H1 (cell line): Measurements from ENCODE around the gene TGM2. TPM values are rescaled to one million over a fixed set of nuclear protein-coding genes. Genes with fewer than 3 reads are reported as not detected.

Experiments
- CTCF ChIA-PET: fragments of 300-600 bp; sonication (Branson Sonifier 250); formaldehyde crosslinking; loops from one replicate; lab custom pipeline; 2021; ENCODE audit not compliant: partially characterized antibody; lab: Charles Lee
- POLR2A ChIA-PET: fragments of 300-600 bp; sonication (Branson Sonifier 250); formaldehyde crosslinking; loops from one replicate; lab custom pipeline; 2021; ENCODE audit warnings: inconsistent platforms; ENCODE audit not compliant: partially characterized antibody; lab: Charles Lee
- DNase-seq, 2 experiments: peaks; one replicate each; pipeline versions ENCODE4 v3.0.0 to v3.0.0-alpha.2; 2010 to 2022; ENCODE audit warnings: low spot score in 2 of 2, low read depth in 1 of 2, mixed read lengths in 1 of 2
- FAIRE-seq: peaks from 2 replicates; lab custom pipeline; 2011; peaks lifted over from hg19 to GRCh38; lab: Jason Lieb, UNC
- H2AFZ ChIP-seq: 2 replicates; pipeline ENCODE4 v1.8.1; 2012; ENCODE audit warnings: low read length, inconsistent platforms
- H2AK5ac ChIP-seq: 2 replicates; pipeline ENCODE4 v1.6.1; 2013; ENCODE audit warnings: low read depth, low read length
- H2BK120ac ChIP-seq: replicated peaks from 2 replicates; pipeline ENCODE3; 2013; ENCODE audit warnings: low read depth, low read length, inconsistent platforms
- H2BK12ac ChIP-seq: 2 replicates; pipeline ENCODE4 v1.6.1; 2013; ENCODE audit warnings: low read depth, low read length
- H2BK15ac ChIP-seq: 2 replicates; pipeline ENCODE4 v1.6.1; 2013; ENCODE audit warnings: low read length
- H2BK20ac ChIP-seq: 2 replicates; pipeline ENCODE4 v1.6.1; 2013; ENCODE audit warnings: low read length
- H2BK5ac ChIP-seq: 2 replicates; pipeline ENCODE4 v1.6.1; 2013; ENCODE audit warnings: low read depth, low read length
- H3K14ac ChIP-seq: 2 replicates; pipeline ENCODE4 v1.6.1; 2013; ENCODE audit warnings: inconsistent platforms; ENCODE audit not compliant: insufficient read length
- H3K18ac ChIP-seq: 2 replicates; pipeline ENCODE4 v1.6.1; 2013; ENCODE audit warnings: low read length; ENCODE audit errors: extremely low read depth
- H3K23ac ChIP-seq: 2 replicates; pipeline ENCODE4 v1.6.1; 2013; ENCODE audit warnings: inconsistent platforms; ENCODE audit not compliant: insufficient read length
- H3K23me2 ChIP-seq: 2 replicates; pipeline ENCODE4 v1.6.1; 2013; ENCODE audit warnings: low read depth, low read length
- H3K27ac ChIP-seq: 2 replicates; pipeline ENCODE4 v1.6.1; 2011; ENCODE audit warnings: low read depth, low read length, inconsistent platforms
- H3K27me3 ChIP-seq, 4 experiments: replicated peaks in 1 of 4; 1 replicate in 1 of 4; 2 replicates in 3 of 4; pipeline versions ENCODE4 v1.6.1 to v1.8.1; 2011 to 2013; ENCODE audit warnings: low read length in 3 of 4, mild to moderate bottlenecking in 3 of 4, inconsistent platforms in 2 of 4, mixed read lengths in 2 of 4, moderate library complexity in 1 of 4; ENCODE audit not compliant: control insufficient read depth in 3 of 4, insufficient read depth in 3 of 4; ENCODE audit errors: extremely low read depth in 1 of 4
- H3K36me3 ChIP-seq, 4 experiments: 2 replicates each; pipeline versions ENCODE4 v1.6.1 to v1.8.1; 2011 to 2013; ENCODE audit warnings: mild to moderate bottlenecking in 4 of 4, low read length in 3 of 4, moderate library complexity in 2 of 4, control low read depth in 1 of 4, inconsistent platforms in 1 of 4; ENCODE audit not compliant: insufficient read depth in 4 of 4, control insufficient read depth in 2 of 4
- H3K4ac ChIP-seq: replicated peaks from 2 replicates; pipeline ENCODE3; 2013; ENCODE audit warnings: low read length, low read depth, mixed read lengths, inconsistent platforms; ENCODE audit not compliant: insufficient read length
- H3K4me1 ChIP-seq, 4 experiments: replicated peaks in 1 of 4; 1 replicate in 1 of 4; 2 replicates in 3 of 4; pipeline versions ENCODE4 v1.6.1 to v1.8.1; 2011 to 2013; ENCODE audit warnings: low read length in 3 of 4, inconsistent platforms in 2 of 4, mixed read lengths in 1 of 4; ENCODE audit not compliant: insufficient read depth in 4 of 4, control insufficient read depth in 3 of 4
- H3K4me2 ChIP-seq, 2 experiments: 2 replicates each; pipeline versions ENCODE4 v1.6.1 to v1.8.1; 2011 to 2013; ENCODE audit warnings: low read depth in 2 of 2, low read length in 2 of 2, control low read depth in 1 of 2, inconsistent platforms in 1 of 2, mild to moderate bottlenecking in 1 of 2; ENCODE audit not compliant: insufficient read depth in 1 of 2
- H3K4me3 ChIP-seq, 4 experiments: fragments of 200-600, 300-600 bp in 1 of 4; sonication (generic), shearing (Covaris generic), sonication (Bioruptor Twin) in 1 of 4; 2 replicates each; pipeline versions ENCODE4 v1.5.1 to v1.8.1; 2011 to 2016; ENCODE audit warnings: low read length in 4 of 4, low read depth in 3 of 4, control low read depth in 2 of 4, inconsistent platforms in 2 of 4, mild to moderate bottlenecking in 2 of 4, mixed read lengths in 1 of 4, moderate library complexity in 1 of 4; ENCODE audit not compliant: insufficient read depth in 2 of 4; ENCODE audit errors: extremely low read depth in 1 of 4
- H3K56ac ChIP-seq: replicated peaks from 2 replicates; pipeline ENCODE3; 2013; ENCODE audit warnings: low read depth, mild to moderate bottlenecking, mixed read lengths, low read length, inconsistent platforms; ENCODE audit not compliant: insufficient read length
- H3K79me1 ChIP-seq: 2 replicates; pipeline ENCODE4 v1.6.1; 2013; ENCODE audit warnings: low read depth, low read length, control low read depth
- H3K79me2 ChIP-seq, 2 experiments: 2 replicates each; pipeline versions ENCODE4 v1.6.1 to v1.8.1; 2012 to 2013; ENCODE audit warnings: low read length in 2 of 2, mild to moderate bottlenecking in 2 of 2, inconsistent platforms in 1 of 2; ENCODE audit not compliant: insufficient read depth in 2 of 2, control insufficient read depth in 1 of 2
- H3K9ac ChIP-seq, 4 experiments: replicated peaks in 1 of 4; 1 replicate in 1 of 4; 2 replicates in 3 of 4; pipeline versions ENCODE4 v1.6.1 to v1.8.1; 2011 to 2013; ENCODE audit warnings: low read depth in 3 of 4, low read length in 3 of 4, control low read depth in 2 of 4, mild to moderate bottlenecking in 2 of 4, moderate library complexity in 2 of 4, inconsistent platforms in 1 of 4; ENCODE audit errors: extremely low read depth in 1 of 4
- H3K9me3 ChIP-seq, 2 experiments: 2 replicates each; pipeline versions ENCODE4 v1.6.1 to v1.8.1; 2012 to 2013; ENCODE audit warnings: mild to moderate bottlenecking in 2 of 2, moderate library complexity in 2 of 2, control low read depth in 1 of 2, inconsistent platforms in 1 of 2, low read depth in 1 of 2, low read length in 1 of 2, mixed read lengths in 1 of 2; ENCODE audit not compliant: insufficient read depth in 2 of 2
- H4K20me1 ChIP-seq, 2 experiments: replicated peaks in 1 of 2; 2 replicates each; pipeline versions ENCODE3 to v1.8.1; 2011 to 2013; ENCODE audit warnings: inconsistent platforms in 2 of 2, low read length in 2 of 2, mild to moderate bottlenecking in 1 of 2; ENCODE audit not compliant: insufficient read depth in 2 of 2, control insufficient read depth in 1 of 2
- H4K5ac ChIP-seq: 2 replicates; pipeline ENCODE4 v1.6.1; 2013; ENCODE audit warnings: low read length, low read depth, mixed read lengths, inconsistent platforms; ENCODE audit not compliant: insufficient read length
- H4K8ac ChIP-seq: 2 replicates; pipeline ENCODE4 v1.8.0; 2013; ENCODE audit warnings: mild to moderate bottlenecking, moderate library complexity, low read length, inconsistent platforms; ENCODE audit not compliant: insufficient read depth; ENCODE audit errors: extremely low read depth
- H4K91ac ChIP-seq: replicated peaks from 2 replicates; pipeline ENCODE3; 2013; ENCODE audit warnings: low read length, mixed read lengths, inconsistent platforms; ENCODE audit not compliant: insufficient read length
- BCL11A ChIP-seq, 2 experiments: IDR thresholded peaks; one replicate each; pipeline ENCODE4 v1.6.1; 2011; ENCODE audit warnings: low read depth in 2 of 2, low read length in 2 of 2, mild to moderate bottlenecking in 2 of 2
- KDM5A ChIP-seq: fragments of 200-600 bp; IDR thresholded peaks from 2 replicates; pipeline ENCODE4 v1.7.1; 2012; ENCODE audit warnings: mild to moderate bottlenecking, low read length, inconsistent platforms, mixed read lengths
- NRF1 ChIP-seq: IDR thresholded peaks from 2 replicates; pipeline ENCODE4 v1.6.1; 2011; ENCODE audit warnings: mild to moderate bottlenecking, low read depth, low read length, improper control_type of control experiment
- POLR2AphosphoS5 ChIP-seq: IDR thresholded peaks from 2 replicates; pipeline ENCODE4 v1.6.1; 2011; ENCODE audit warnings: low read depth, low read length
- RFX5 ChIP-seq: IDR thresholded peaks from 2 replicates; pipeline ENCODE4 v1.6.1; 2011; ENCODE audit warnings: low read depth, low read length, improper control_type of control experiment, borderline replicate concordance
- RXRA ChIP-seq: IDR thresholded peaks from 2 replicates; pipeline ENCODE4 v1.6.1; 2011; ENCODE audit warnings: low read depth, mild to moderate bottlenecking, low read length, moderate library complexity; ENCODE audit not compliant: insufficient read depth
- SAP30 ChIP-seq: fragments of 300-600 bp; sonication (generic); IDR thresholded peaks from 2 replicates; pipeline ENCODE4 v1.7.1; 2012; ENCODE audit warnings: low read length, moderate library complexity, mild to moderate bottlenecking, inconsistent platforms; ENCODE audit not compliant: insufficient read depth, insufficient replicate concordance
- SIX5 ChIP-seq: IDR thresholded peaks from 2 replicates; pipeline ENCODE4 v1.6.1; 2011; ENCODE audit warnings: mild to moderate bottlenecking, low read depth, low read length
- SP2 ChIP-seq: IDR thresholded peaks from 2 replicates; pipeline ENCODE4 v1.6.1; 2012; ENCODE audit warnings: mild to moderate bottlenecking, low read length, inconsistent platforms
- SP4 ChIP-seq: IDR thresholded peaks from 2 replicates; pipeline ENCODE4 v1.6.1; 2012; ENCODE audit warnings: low read length, inconsistent platforms
- TEAD4 ChIP-seq: IDR thresholded peaks from 2 replicates; pipeline ENCODE4 v1.6.1; 2012; ENCODE audit warnings: low read depth, low read length, inconsistent platforms, mixed read lengths
- WGBS, 2 experiments: shearing (Covaris generic) in 1 of 2; methylation state at CpG; one replicate each; pipeline versions ENCODE4 v1.1.6 to v1.1.7; 2013 to 2015; ENCODE audit warnings: low lambda C conversion rate in 2 of 2, mixed read lengths in 2 of 2, inconsistent platforms in 1 of 2, low coverage in 1 of 2, missing lambda C conversion rate in 1 of 2; ENCODE audit not compliant: insufficient replicate concordance in 2 of 2, insufficient coverage in 1 of 2, insufficient read length in 1 of 2; ENCODE audit errors: extremely low coverage in 1 of 2, missing lambda C conversion rate in 1 of 2; 5-methylcytosine and 5-hydroxymethylcytosine counted together
- polyA plus RNA-seq, 7 experiments: library from polyadenylated mRNA; depleted of rRNA in 3 of 7; stranded (reverse) in 5 of 7; unstranded in 2 of 7; fragments of >200 nt in 5 of 7; fragments of 200-250 nt in 2 of 7; gene quantifications; 1 replicate in 5 of 7; 2 replicates in 1 of 7; 4 replicates in 1 of 7; pipeline versions ENCODE4 v1.2.1 to v1.2.3, GENCODE V29; 2011 to 2013; ENCODE audit warnings: missing spikeins in 2 of 7, mixed read lengths in 2 of 7
- total RNA-seq: library from RNA; stranded (reverse); fragmentation: NEBNext Ultra II Directional; extraction: Animal tissue kit (Norgen Biotek cat#: 25700); gene quantifications from 2 replicates; pipeline ENCODE4 v1.2.1, GENCODE V29; 2021
- TF ChIP-seq, protein P1 (sequence below), 3 experiments: IDR thresholded peaks; 1 replicate in 2 of 3; 2 replicates in 1 of 3; pipeline versions ENCODE4 v1.5.1 to v1.6.1; 2011; ENCODE audit warnings: low read length in 3 of 3, mild to moderate bottlenecking in 3 of 3, inconsistent platforms in 2 of 3, low read depth in 1 of 3, moderate library complexity in 1 of 3; ENCODE audit not compliant: insufficient read depth in 1 of 3; ENCODE audit errors: control extremely low read depth in 1 of 3

Gene TGM2
- total and polyA plus RNA-seq, 2 of the 8 experiments (the other 6 are each of a cell fraction or from before 2014, with no cell fraction given) = 0.86 to 1.0 TPM

DNA sequence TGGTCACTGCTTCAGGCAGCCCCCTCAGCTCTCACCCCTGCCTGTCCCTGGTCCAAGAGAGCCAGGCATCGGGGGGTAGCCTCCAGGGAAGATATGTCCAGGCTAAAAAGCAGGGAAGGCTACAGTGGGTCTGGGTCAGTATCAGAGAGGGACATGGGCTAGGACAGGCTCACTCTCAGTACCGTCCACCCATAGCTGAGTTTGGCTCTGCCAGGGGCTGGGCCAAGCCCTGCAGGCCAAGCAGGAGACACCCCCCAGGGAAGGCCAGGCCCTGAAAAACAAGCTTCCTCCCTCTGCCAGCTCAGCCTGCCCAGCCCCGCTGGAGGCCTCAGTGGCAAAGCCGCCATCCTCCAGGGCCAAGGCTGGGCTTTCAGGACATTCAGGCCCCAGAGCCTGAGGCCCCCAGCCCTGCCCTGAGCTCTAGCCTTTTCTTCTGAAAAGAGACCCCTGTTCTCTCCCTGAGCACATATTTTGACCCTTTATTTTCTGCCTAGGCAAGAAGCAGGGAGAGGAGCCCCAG lies 28.6 kb upstream of the TGM2 start:
- WGBS, 2 experiments = 90% methylated on average over 4 of the region's 4 CpGs; no CpG with 5 or more reads in 1 of the 2 experiments
- Histone ChIP-seq H3K23ac (no peak overlapping the region), H3K79me1 (no peaks in the 10 kb centered on the region), H4K8ac (no peak overlapping the region), H2AFZ (no peak overlapping the region), H4K20me1 (no peaks in the 10 kb centered on the region), H3K4me2 (no peak overlapping the region), H3K14ac (no peak overlapping the region), H3K18ac (no peak overlapping the region), H2BK5ac (no peak overlapping the region), H3K23me2 (peaks cover 2% of the 10 kb centered on the region; the same call in 1 of the 2 replicates), H2BK20ac (no peak overlapping the region), H2AK5ac (no peak overlapping the region), H2BK120ac (no peak overlapping the region), H3K4me1 (no peaks in the 10 kb centered on the region), H3K9me3 (no peaks in the 10 kb centered on the region), H3K9ac (no peak overlapping the region; a peak in 1 of 7 replicates), H3K27me3 (no peaks in the 10 kb centered on the region), H4K91ac (no peak overlapping the region), H3K56ac (no peak overlapping the region), H3K4me3 (no peak overlapping the region), H3K36me3 (no peaks in the 10 kb centered on the region), H3K27ac (no peak overlapping the region), H4K5ac (no peak overlapping the region), H2BK15ac (no peak overlapping the region), H3K4ac (no peak overlapping the region), H3K79me2 (no peaks in the 10 kb centered on the region), H2BK12ac (no peak overlapping the region)
- ChIA-PET CTCF (interaction anchor here (0.8 to 8.5 kb wide), 7 partner anchors 18 to 201 kb away, joined by 3 to 64 read pairs (median 4); no protein-coding TSS in a partner anchor), POLR2A (no interaction called here)
- no peak for DNase-seq
- FAIRE-seq = no peak
- TF ChIP-seq TEAD4 (no peak), POLR2AphosphoS5 (no peak), SAP30 (no peak), RFX5 (no peak), BCL11A (IDR thresholded peaks at IDR 0.05; ENCODE audit: low read depth in 2 of 2, low read length in 2 of 2) (no peak), SP4 (no peak), SP2 (no peak), KDM5A (no peak), NRF1 (no peak), RXRA (no peak), SIX5 (no peak)
- TF ChIP-seq, protein P1, sequence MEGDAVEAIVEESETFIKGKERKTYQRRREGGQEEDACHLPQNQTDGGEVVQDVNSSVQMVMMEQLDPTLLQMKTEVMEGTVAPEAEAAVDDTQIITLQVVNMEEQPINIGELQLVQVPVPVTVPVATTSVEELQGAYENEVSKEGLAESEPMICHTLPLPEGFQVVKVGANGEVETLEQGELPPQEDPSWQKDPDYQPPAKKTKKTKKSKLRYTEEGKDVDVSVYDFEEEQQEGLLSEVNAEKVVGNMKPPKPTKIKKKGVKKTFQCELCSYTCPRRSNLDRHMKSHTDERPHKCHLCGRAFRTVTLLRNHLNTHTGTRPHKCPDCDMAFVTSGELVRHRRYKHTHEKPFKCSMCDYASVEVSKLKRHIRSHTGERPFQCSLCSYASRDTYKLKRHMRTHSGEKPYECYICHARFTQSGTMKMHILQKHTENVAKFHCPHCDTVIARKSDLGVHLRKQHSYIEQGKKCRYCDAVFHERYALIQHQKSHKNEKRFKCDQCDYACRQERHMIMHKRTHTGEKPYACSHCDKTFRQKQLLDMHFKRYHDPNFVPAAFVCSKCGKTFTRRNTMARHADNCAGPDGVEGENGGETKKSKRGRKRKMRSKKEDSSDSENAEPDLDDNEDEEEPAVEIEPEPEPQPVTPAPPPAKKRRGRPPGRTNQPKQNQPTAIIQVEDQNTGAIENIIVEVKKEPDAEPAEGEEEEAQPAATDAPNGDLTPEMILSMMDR (IDR thresholded peaks at IDR 0.05; ENCODE audit: control extremely low read depth in 1 of 3, insufficient read depth in 1 of 3, low read depth in 1 of 3, low read length in 3 of 3) = no peak
